ENCODE data around the gene OR6F1. TPM values are rescaled to one million over a fixed set of nuclear protein-coding genes. Genes with fewer than 3 reads are reported as not detected.
"Not testable (repeated sequence)": the region's sequence is repeated elsewhere in the genome, so short reads cannot be mapped to it uniquely, and the experiment has no call there.

The OR6F1 gene
- total RNA-seq, 2 donors from 2014 or later = not detected

GRCh38 chr1:247747616-247748015 lies 31.2 kb upstream of the OR6F1 start:
- no peak for DNase-seq
- intact Hi-C loops (cut with DNase I) = no loop called here
- 70 to 80% methylated on average over 7 of the region's 7 CpGs for WGBS, 2 donors
- no peak for ATAC-seq
- Histone ChIP-seq H3K36me3 (replicated peaks in 1 of 2; ENCODE audit: insufficient read depth in 1 of 2, low read depth in 2 of 2) (no peaks in the 10 kb centered on the region), H3K9me3 (no peaks in the 10 kb centered on the region), H3K4me1 (no peaks in the 10 kb centered on the region), H3K27me3 (no peaks in the 10 kb centered on the region), H3K27ac (no peak overlapping the region), H3K4me3 (no peak overlapping the region)
- TF ChIP-seq POLR2A (IDR thresholded peaks at IDR 0.05) = no peak
- TF ChIP-seq, protein P1, sequence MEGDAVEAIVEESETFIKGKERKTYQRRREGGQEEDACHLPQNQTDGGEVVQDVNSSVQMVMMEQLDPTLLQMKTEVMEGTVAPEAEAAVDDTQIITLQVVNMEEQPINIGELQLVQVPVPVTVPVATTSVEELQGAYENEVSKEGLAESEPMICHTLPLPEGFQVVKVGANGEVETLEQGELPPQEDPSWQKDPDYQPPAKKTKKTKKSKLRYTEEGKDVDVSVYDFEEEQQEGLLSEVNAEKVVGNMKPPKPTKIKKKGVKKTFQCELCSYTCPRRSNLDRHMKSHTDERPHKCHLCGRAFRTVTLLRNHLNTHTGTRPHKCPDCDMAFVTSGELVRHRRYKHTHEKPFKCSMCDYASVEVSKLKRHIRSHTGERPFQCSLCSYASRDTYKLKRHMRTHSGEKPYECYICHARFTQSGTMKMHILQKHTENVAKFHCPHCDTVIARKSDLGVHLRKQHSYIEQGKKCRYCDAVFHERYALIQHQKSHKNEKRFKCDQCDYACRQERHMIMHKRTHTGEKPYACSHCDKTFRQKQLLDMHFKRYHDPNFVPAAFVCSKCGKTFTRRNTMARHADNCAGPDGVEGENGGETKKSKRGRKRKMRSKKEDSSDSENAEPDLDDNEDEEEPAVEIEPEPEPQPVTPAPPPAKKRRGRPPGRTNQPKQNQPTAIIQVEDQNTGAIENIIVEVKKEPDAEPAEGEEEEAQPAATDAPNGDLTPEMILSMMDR (IDR thresholded peaks at IDR 0.05) = no peak

DNA sequence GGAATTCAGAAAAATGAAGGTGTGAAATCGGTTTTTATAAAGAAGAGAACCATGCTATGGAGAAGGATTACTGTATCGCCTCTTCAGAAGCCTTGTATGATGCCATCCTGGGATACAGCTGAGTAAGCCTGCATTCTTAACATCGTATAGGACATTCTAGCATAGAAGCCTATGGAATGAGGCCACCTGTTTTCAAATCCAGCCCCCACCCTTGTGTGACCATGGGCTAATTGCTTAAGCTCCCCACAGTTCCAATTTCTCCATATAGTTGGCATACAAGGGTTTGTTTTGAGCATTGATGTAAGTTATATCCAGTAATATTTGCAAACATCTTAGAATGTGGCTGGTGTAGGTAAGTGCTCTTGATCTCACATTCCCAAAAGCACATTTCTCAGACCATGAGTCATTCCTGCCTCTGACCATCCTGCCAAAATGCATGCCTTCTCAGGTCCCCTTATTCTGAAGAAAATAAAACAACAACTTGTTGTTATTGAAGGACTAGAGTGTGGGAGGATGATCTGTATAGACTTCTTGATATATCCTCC lies 30.0 kb upstream of the OR6F1 start:
- H3K4me3 ChIP-seq = no peak overlapping the region
- H3K27ac ChIP-seq = no peak overlapping the region
- H3K27me3 ChIP-seq = no peaks in the 10 kb centered on the region
- H3K4me1 ChIP-seq = no peaks in the 10 kb centered on the region
- TF ChIP-seq, protein P1 (IDR thresholded peaks at IDR 0.05) = no peak
- TF ChIP-seq POLR2A (IDR thresholded peaks at IDR 0.05) = no peak
- H3K9me3 ChIP-seq = no peaks in the 10 kb centered on the region
- no peak for ATAC-seq
- intact Hi-C loops (cut with DNase I) = no loop called here
- WGBS, 2 donors = 56 to 69% methylated on average over 3 of the region's 3 CpGs
- H3K36me3 ChIP-seq (replicated peaks in 1 of 2; ENCODE audit: insufficient read depth in 1 of 2, low read depth in 2 of 2) = no peaks in the 10 kb centered on the region
- DNase-seq = no peak

GRCh38 chr1:247742215-247742760 lies 25.8 kb upstream of the OR6F1 start:
- H3K4me3 ChIP-seq; H3K27me3 ChIP-seq; DNase-seq; H3K4me1 ChIP-seq; ATAC-seq; H3K36me3 ChIP-seq (replicated peaks in 1 of 2; ENCODE audit: insufficient read depth in 1 of 2, low read depth in 2 of 2); H3K27ac ChIP-seq; H3K9me3 ChIP-seq; intact Hi-C loops (cut with DNase I): not testable (repeated sequence)
- 38 to 41% methylated on average over 3 of the region's 3 CpGs for WGBS, 2 donors

GRCh38 chr1:247741756-247742155 lies 25.3 kb upstream of the OR6F1 start:
- no peak for ATAC-seq

GRCh38 chr1:247740721-247741120 lies 24.3 kb upstream of the OR6F1 start:
- DNase-seq = no peak
- no peak overlapping the region for H3K27ac ChIP-seq
- no peaks in the 10 kb centered on the region for H3K9me3 ChIP-seq
- TF ChIP-seq, protein P1 (IDR thresholded peaks at IDR 0.05) = no peak
- no peak for TF ChIP-seq POLR2A (IDR thresholded peaks at IDR 0.05)
- H3K27me3 ChIP-seq = no peaks in the 10 kb centered on the region
- no peak for ATAC-seq
- intact Hi-C loops (cut with DNase I) = no loop called here
- H3K4me3 ChIP-seq = no peak overlapping the region
- 78 to 79% methylated on average over 2 of the region's 2 CpGs for WGBS, 2 donors
- H3K4me1 ChIP-seq = no peaks in the 10 kb centered on the region
- H3K36me3 ChIP-seq (replicated peaks in 1 of 2; ENCODE audit: insufficient read depth in 1 of 2, low read depth in 2 of 2) = no peaks in the 10 kb centered on the region

More at GRCh38 chr1:247741756-247742155, 25.3 kb upstream of the OR6F1 start:
- WGBS, 2 donors = 37 to 59% methylated on average over 5 of the region's 5 CpGs
- intact Hi-C loops (cut with DNase I) = no loop called here
- no peaks in the 10 kb centered on the region for H3K27me3 ChIP-seq
- no peak overlapping the region for H3K27ac ChIP-seq
- H3K9me3 ChIP-seq = no peaks in the 10 kb centered on the region
- no peaks in the 10 kb centered on the region for H3K4me1 ChIP-seq
- H3K36me3 ChIP-seq (replicated peaks in 1 of 2; ENCODE audit: insufficient read depth in 1 of 2, low read depth in 2 of 2) = no peaks in the 10 kb centered on the region
- DNase-seq = no peak
- no peak for TF ChIP-seq POLR2A (IDR thresholded peaks at IDR 0.05)
- TF ChIP-seq, protein P1 (IDR thresholded peaks at IDR 0.05) = no peak
- H3K4me3 ChIP-seq = no peak overlapping the region

All from body of pancreas (tissue), 4 donors.